GM12878 (cell line): Measurements from ENCODE around the gene SFI1.

Experiments used
- BHLHE40 ChIP-seq, 2 experiments: fragments of 450-650 bp in 1 of 2; IDR thresholded peaks; 2 replicates each; pipeline ENCODE4 v1.6.1; 2011 to 2017; ENCODE audit warnings: low read depth in 2 of 2, borderline replicate concordance in 1 of 2, improper control_type of control experiment in 1 of 2, low read length in 1 of 2, mild to moderate bottlenecking in 1 of 2
- ESRRA ChIP-seq: IDR thresholded peaks from 2 replicates; pipeline ENCODE4 v1.6.1; 2012; ENCODE audit warnings: mild to moderate bottlenecking, low read length, improper control_type of control experiment
- FOXM1 ChIP-seq: IDR thresholded peaks from 2 replicates; pipeline ENCODE4 v1.6.1; 2012; ENCODE audit warnings: low read depth, mild to moderate bottlenecking, inconsistent platforms, low read length, moderate library complexity
- HDGF ChIP-seq: fragments of 450-650 bp; IDR thresholded peaks from 2 replicates; pipeline ENCODE4 v1.6.1; 2016; ENCODE audit warnings: antibody characterized with exemption
- MYC ChIP-seq: IDR thresholded peaks from 2 replicates; pipeline ENCODE4 v1.6.1; 2011; ENCODE audit warnings: mild to moderate bottlenecking, low read length, moderate library complexity, inconsistent platforms; ENCODE audit not compliant: insufficient read depth, insufficient replicate concordance, insufficient read length, severe bottlenecking
- POLR2AphosphoS5 ChIP-seq: IDR thresholded peaks from 2 replicates; pipeline ENCODE4 v1.6.1; 2011; ENCODE audit warnings: mild to moderate bottlenecking, low read length, inconsistent platforms
- SMC3 ChIP-seq: IDR thresholded peaks from 2 replicates; pipeline ENCODE4 v1.6.1; 2011; ENCODE audit warnings: low read length, improper control_type of control experiment, borderline replicate concordance
- SUPT20H ChIP-seq: IDR thresholded peaks from 2 replicates; pipeline ENCODE4 v1.6.1; 2011; ENCODE audit warnings: low read depth, mild to moderate bottlenecking, low read length, moderate library complexity, borderline replicate concordance; ENCODE audit not compliant: control insufficient read depth
- TF ChIP-seq, protein P1 (sequence below): IDR thresholded peaks from 2 replicates; pipeline ENCODE4 v1.6.1; 2011; ENCODE audit warnings: mild to moderate bottlenecking, low read depth, low read length, moderate library complexity; ENCODE audit not compliant: insufficient replicate concordance
- TF ChIP-seq, protein P2 (sequence below): IDR thresholded peaks from 2 replicates; pipeline ENCODE4 v1.6.1; 2011; ENCODE audit warnings: low read depth, low read length, improper control_type of control experiment, borderline replicate concordance
- TF ChIP-seq, protein P3 (sequence below), 3 experiments: IDR thresholded peaks in 2 of 3; conservative IDR thresholded peaks in 1 of 3; 2 replicates each; pipeline ENCODE4 v1.5.1; 2011; ENCODE audit warnings: low read depth in 3 of 3, low read length in 3 of 3, mild to moderate bottlenecking in 3 of 3, control low read depth in 2 of 3, moderate library complexity in 2 of 3, inconsistent platforms in 1 of 3, mixed read lengths in 1 of 3; ENCODE audit not compliant: control insufficient read depth in 2 of 3, insufficient read depth in 1 of 3; ENCODE audit errors: extremely low read depth in 1 of 3
- TF ChIP-seq, protein P4 (sequence below): IDR thresholded peaks from 2 replicates; pipeline ENCODE4 v1.6.1; 2012; ENCODE audit warnings: mild to moderate bottlenecking, low read depth, low read length
- TF ChIP-seq, protein P5 (sequence below): fragments of 450-650 bp; IDR thresholded peaks from 2 replicates; pipeline ENCODE4 v1.6.1; 2017; ENCODE audit warnings: mild to moderate bottlenecking, moderate library complexity

DNA sequence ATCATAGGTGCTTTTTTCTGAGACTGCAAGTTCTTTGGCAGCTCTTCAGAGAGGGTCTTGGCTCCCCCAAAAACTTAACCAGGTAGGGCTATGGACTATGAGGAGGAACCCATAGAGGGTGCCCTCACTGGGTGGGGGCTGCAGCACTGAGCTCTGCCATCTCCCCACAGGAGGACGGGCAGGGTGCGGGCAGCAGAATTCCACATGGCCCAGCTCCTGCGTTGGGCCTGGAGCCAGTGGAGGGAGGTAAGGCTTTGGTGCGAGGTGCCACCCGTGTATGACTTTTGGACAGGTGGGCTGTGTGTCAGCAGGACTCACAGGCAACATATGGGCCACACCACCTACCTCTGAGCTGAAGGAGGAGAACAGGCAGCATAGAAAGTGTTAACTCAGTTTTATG is 107.2 kb downstream of the SFI1 start:
- TF ChIP-seq, protein P1, sequence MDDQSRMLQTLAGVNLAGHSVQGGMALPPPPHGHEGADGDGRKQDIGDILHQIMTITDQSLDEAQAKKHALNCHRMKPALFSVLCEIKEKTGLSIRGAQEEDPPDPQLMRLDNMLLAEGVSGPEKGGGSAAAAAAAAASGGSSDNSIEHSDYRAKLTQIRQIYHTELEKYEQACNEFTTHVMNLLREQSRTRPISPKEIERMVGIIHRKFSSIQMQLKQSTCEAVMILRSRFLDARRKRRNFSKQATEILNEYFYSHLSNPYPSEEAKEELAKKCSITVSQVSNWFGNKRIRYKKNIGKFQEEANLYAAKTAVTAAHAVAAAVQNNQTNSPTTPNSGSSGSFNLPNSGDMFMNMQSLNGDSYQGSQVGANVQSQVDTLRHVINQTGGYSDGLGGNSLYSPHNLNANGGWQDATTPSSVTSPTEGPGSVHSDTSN, result no peak
- TF ChIP-seq ESRRA, result no peak
- TF ChIP-seq POLR2AphosphoS5, result no peak
- TF ChIP-seq, protein P2, sequence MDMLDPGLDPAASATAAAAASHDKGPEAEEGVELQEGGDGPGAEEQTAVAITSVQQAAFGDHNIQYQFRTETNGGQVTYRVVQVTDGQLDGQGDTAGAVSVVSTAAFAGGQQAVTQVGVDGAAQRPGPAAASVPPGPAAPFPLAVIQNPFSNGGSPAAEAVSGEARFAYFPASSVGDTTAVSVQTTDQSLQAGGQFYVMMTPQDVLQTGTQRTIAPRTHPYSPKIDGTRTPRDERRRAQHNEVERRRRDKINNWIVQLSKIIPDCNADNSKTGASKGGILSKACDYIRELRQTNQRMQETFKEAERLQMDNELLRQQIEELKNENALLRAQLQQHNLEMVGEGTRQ, result no peak
- TF ChIP-seq, protein P3, sequence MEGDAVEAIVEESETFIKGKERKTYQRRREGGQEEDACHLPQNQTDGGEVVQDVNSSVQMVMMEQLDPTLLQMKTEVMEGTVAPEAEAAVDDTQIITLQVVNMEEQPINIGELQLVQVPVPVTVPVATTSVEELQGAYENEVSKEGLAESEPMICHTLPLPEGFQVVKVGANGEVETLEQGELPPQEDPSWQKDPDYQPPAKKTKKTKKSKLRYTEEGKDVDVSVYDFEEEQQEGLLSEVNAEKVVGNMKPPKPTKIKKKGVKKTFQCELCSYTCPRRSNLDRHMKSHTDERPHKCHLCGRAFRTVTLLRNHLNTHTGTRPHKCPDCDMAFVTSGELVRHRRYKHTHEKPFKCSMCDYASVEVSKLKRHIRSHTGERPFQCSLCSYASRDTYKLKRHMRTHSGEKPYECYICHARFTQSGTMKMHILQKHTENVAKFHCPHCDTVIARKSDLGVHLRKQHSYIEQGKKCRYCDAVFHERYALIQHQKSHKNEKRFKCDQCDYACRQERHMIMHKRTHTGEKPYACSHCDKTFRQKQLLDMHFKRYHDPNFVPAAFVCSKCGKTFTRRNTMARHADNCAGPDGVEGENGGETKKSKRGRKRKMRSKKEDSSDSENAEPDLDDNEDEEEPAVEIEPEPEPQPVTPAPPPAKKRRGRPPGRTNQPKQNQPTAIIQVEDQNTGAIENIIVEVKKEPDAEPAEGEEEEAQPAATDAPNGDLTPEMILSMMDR (IDR thresholded peaks at IDR 0.05 in 2 of 3, conservative IDR thresholded peaks at IDR 0.05 in 1 of 3; ENCODE audit: control insufficient read depth in 2 of 3, extremely low read depth in 1 of 3, insufficient read depth in 1 of 3, low read depth in 3 of 3, low read length in 3 of 3), result no peak
- TF ChIP-seq SMC3, result no peak
- no peak for TF ChIP-seq MYC
- TF ChIP-seq HDGF, result no peak
- no peak for TF ChIP-seq SUPT20H
- TF ChIP-seq, protein P4, sequence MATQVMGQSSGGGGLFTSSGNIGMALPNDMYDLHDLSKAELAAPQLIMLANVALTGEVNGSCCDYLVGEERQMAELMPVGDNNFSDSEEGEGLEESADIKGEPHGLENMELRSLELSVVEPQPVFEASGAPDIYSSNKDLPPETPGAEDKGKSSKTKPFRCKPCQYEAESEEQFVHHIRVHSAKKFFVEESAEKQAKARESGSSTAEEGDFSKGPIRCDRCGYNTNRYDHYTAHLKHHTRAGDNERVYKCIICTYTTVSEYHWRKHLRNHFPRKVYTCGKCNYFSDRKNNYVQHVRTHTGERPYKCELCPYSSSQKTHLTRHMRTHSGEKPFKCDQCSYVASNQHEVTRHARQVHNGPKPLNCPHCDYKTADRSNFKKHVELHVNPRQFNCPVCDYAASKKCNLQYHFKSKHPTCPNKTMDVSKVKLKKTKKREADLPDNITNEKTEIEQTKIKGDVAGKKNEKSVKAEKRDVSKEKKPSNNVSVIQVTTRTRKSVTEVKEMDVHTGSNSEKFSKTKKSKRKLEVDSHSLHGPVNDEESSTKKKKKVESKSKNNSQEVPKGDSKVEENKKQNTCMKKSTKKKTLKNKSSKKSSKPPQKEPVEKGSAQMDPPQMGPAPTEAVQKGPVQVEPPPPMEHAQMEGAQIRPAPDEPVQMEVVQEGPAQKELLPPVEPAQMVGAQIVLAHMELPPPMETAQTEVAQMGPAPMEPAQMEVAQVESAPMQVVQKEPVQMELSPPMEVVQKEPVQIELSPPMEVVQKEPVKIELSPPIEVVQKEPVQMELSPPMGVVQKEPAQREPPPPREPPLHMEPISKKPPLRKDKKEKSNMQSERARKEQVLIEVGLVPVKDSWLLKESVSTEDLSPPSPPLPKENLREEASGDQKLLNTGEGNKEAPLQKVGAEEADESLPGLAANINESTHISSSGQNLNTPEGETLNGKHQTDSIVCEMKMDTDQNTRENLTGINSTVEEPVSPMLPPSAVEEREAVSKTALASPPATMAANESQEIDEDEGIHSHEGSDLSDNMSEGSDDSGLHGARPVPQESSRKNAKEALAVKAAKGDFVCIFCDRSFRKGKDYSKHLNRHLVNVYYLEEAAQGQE, result no peak
- TF ChIP-seq FOXM1, result no peak
- TF ChIP-seq BHLHE40 (IDR thresholded peaks at IDR 0.05; ENCODE audit: borderline replicate concordance in 1 of 2, low read depth in 2 of 2, low read length in 1 of 2), result no peak
- TF ChIP-seq, protein P5, sequence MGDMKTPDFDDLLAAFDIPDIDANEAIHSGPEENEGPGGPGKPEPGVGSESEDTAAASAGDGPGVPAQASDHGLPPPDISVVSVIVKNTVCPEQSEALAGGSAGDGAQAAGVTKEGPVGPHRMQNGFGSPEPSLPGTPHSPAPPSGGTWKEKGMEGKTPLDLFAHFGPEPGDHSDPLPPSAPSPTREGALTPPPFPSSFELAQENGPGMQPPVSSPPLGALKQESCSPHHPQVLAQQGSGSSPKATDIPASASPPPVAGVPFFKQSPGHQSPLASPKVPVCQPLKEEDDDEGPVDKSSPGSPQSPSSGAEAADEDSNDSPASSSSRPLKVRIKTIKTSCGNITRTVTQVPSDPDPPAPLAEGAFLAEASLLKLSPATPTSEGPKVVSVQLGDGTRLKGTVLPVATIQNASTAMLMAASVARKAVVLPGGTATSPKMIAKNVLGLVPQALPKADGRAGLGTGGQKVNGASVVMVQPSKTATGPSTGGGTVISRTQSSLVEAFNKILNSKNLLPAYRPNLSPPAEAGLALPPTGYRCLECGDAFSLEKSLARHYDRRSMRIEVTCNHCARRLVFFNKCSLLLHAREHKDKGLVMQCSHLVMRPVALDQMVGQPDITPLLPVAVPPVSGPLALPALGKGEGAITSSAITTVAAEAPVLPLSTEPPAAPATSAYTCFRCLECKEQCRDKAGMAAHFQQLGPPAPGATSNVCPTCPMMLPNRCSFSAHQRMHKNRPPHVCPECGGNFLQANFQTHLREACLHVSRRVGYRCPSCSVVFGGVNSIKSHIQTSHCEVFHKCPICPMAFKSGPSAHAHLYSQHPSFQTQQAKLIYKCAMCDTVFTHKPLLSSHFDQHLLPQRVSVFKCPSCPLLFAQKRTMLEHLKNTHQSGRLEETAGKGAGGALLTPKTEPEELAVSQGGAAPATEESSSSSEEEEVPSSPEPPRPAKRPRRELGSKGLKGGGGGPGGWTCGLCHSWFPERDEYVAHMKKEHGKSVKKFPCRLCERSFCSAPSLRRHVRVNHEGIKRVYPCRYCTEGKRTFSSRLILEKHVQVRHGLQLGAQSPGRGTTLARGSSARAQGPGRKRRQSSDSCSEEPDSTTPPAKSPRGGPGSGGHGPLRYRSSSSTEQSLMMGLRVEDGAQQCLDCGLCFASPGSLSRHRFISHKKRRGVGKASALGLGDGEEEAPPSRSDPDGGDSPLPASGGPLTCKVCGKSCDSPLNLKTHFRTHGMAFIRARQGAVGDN, result no peak
